HCEC 1CT (cell line): ENCODE results near the gene CENPP.

Experiments used
- DNase-seq: peaks from one replicate; pipeline ENCODE4 v3.0.0-alpha.2; 2017

Gene CENPP

GRCh38 chr9:92483627-92484545, 158.1 kb downstream of the CENPP start:
- DNase-seq = peak; percentile 51

DNA sequence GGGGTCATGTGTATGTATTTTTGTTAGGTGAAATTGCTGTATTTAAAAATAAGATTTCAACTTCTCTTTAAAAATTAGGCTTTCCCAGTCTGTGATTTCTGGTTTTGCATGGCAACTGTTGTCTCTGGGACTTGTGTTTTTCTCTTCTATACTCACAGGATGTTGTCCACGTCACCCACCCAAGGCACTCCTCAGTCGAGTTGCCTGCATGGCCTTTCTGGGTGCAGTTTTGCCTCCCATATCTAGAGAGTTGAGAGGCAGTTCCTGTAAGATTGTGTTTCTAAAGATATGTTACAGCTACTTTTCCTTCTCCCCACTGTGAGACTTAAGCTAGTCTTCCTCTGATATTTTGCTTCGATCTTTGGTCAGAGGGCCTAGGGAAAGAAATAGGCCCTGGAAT, 158.8 kb downstream of the CENPP start:
- DNase-seq = no peak

DNA sequence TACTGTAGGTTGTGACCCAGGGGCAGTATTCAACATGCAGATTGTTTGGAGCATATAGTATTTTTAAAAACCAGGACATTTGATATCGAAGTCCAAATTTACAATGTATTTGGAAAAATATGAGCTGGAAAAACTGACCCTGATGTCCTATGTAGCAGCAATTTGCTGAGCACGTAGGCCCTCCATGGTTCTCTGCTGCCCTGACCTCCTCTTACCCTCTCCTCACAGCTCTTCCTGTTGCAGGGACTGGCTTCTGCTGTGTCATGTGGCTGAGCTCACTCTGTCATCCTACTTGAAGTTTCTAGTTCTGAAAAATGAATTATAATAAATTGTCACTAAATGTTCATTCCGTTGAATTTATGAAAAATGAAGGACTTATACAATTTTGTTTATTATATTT, 160.6 kb downstream of the CENPP start:
- DNase-seq = no peak

DNA sequence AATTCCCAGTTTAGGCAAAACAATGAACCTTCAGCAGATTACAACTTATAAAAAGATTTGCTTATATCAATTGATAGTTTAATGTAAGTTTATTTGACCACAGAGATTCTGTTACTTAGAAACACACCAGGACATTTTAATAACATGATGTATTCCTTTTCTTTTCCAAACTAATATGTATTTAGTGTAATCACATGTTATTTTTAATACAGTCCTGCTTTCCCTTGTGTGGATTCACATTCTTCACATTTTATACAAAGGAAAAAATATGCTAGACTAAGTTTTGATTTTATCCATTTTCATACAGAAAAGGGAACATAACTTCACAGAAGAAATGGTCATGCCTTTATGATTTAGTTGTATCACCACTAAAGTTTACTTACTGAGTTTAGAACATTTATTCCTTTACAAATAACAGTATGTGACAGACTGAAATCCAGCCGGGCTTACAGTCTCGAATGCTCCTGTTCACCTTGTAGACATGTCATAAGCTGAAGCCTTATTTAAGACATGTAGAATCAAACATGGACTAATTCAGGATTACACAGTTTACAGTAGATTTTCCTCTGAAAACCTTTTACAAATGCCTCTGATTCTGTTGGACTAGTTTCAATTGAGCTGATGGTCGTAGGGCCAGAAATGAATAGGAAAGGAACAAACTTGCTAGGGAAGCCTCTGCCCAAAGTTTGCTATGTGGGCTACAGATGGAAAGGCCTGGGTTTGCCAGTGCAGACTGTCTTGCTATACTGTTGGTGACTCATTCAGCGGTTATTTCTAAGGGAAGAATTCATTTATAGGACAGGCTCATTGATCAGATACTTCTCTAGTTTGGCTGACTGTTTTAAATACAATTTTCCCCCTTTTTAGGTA, 163.2 kb downstream of the CENPP start:
- DNase-seq = peak; percentile 67

DNA sequence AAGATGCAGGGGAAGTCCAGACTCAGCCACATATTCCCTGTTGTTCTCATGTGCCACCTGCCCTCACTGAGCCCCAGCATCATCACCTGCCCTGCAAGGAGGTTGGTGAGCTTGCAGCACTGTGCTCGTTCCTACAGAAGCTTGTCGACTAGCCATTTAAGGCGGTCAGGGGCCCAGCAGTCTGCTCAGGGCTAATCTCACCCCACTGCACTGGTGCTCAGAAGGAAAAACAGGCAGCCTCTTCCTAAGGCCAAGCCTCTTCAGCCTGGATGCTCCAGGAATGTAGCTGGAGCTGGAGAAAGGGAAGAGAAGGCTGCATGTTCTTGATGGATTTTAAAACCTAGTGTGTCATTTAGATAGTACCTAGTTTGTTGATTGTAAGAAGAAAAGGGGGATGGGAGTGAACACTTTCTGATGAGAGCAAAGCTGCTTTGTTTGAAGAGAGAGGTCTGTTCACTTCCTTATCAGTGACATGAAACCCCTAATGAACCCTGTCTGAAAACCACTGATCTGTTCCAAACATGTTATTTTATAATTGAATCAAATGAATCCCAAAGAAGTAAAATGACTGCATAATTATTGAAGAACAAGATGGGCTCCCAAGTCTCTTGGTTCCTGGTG, 167.1 kb downstream of the CENPP start:
- no peak for DNase-seq

- DNase-seq = no peak
Observed at GRCh38 chr9:92493749-92494387, 168.1 kb downstream of the CENPP start.

DNA sequence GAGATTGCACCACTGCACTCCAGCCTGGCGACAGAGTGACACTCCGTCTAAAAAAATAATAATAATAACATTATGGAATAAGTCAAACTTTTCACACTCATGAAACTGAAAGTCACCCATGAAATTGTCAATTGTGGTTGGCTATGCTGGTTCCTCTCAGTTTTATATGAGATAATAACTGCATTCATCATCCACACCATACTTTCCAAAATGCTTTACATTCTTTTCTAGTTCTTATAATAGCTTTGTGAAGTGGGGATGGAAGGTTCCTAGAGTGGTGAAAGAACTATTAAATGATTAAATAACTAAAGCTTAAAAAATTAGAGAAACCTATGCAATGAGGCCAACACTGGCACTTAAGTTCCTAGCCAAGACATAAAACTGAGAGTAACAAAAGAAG, 169.1 kb downstream of the CENPP start:
- no peak for DNase-seq

- DNase-seq = peak; percentile 23
Observed at GRCh38 chr9:92496396-92497176, 170.8 kb downstream of the CENPP start.

GRCh38 chr9:92499701-92500100, 173.9 kb downstream of the CENPP start:
- DNase-seq = no peak

- no peak for DNase-seq
Observed at GRCh38 chr9:92500725-92501124, 175.0 kb downstream of the CENPP start.

DNA sequence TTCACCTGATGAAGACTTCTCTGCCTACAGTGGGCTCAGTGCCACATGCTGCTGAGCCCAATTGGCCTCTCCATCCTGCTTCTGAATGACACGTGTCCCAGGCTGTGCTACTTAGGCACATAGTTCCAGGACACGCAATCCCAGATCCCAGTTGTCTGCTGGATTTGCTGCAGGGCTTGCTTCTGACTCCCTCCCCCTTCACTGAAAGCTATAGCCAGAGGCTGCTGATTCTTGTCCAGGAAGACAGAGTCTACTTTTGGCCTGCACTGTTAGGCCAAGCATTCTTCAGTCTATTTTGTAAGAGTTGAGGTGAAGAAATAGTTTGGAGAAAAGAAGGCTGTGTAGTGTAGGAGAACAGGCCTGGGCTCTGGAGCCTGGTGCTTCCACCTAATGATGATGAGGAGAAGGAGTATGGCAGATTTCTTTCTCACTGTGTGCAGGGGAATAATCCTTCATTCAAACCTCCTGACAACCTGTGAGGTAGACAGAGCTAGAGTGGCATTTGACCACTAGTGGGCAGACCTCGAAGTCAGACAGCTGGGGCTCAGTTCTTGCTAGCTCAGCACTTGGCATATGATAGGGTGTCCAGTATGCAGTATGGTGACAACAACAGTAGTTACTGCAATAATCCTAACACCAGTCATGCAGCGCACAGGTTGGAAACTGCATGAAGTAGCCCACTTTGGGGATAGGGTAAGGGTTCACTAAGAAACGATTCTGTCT, 176.1 kb downstream of the CENPP start:
- peak; percentile 35 for DNase-seq

DNA sequence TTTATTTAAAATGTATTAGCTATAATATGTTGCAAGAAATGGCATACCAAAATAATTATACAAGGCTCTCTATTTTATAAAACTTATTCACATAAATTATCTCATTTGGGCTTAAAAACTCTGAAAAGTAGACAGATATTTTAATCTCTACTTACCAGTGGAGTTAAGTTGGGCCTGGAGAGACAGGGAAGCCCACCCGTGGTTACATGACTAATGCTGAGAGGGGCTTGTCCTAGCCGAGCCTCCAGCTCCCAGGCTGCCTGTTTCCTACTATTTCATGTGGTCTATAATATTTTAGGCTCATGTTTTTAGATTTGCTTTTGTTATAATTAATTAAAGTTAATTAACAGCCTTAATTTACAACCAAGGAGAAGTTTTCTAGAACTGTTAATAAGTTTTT, 177.4 kb downstream of the CENPP start:
- DNase-seq = no peak

GRCh38 chr9:92504881-92505280, 179.1 kb downstream of the CENPP start:
- DNase-seq = peak; percentile 22

DNA sequence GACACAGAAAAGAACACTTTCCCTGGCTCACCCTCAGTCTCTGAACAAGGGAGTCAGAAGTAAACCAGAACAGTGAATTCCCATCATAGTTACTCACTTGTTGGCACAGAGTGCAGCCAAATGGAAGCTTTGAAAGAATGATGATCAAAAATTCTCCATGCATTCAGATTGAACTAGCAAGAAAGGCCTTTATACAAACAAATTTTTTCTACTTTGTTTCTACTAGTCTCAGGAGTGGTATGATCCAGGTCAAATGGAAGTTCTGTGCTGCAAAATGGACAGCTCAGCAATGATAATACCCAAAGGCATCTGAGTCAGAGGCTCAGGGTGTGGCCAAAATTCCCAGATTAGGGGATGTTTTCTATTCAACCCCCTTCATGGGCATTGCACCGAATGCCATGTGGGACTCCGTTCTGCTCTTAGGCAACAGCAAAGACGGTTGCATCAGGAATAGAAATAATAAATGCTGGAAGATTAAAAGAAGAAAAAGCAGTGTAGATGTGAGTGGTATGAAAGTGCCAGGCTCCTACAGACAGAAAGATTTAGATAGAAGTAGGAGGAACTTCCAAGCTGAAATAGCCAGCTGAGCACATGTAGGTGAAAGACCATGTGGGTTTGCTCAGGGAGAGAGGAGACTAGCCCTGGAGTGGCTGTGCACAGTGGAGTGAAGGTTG, 180.6 kb downstream of the CENPP start:
- peak; percentile 89 for DNase-seq

DNA sequence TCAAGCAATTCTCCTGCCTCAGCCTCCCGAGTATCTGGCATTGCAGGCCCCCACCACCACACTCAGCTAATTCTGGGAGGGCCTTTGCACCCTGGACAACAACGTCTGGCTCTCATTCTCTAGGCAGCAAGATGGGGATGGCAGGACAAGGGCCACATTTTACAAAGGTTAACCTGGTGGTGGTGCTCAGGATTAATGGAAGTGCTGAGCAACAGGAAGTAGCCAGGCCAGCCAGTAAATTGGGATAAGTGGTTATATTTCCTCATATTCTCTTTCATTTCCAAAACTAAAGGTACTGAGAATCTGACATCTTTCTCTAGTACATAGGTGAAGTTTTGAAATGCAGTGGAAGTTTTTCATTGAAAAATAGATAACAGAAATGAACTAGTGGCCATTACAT, 181.3 kb downstream of the CENPP start:
- peak; percentile 19 for DNase-seq

- no peak for DNase-seq
Observed at GRCh38 chr9:92507496-92507895, 181.7 kb downstream of the CENPP start.

GRCh38 chr9:92508018-92508820, 182.5 kb downstream of the CENPP start:
- DNase-seq = no peak

- DNase-seq = no peak
Observed at GRCh38 chr9:92509050-92509449, 183.3 kb downstream of the CENPP start.

DNA sequence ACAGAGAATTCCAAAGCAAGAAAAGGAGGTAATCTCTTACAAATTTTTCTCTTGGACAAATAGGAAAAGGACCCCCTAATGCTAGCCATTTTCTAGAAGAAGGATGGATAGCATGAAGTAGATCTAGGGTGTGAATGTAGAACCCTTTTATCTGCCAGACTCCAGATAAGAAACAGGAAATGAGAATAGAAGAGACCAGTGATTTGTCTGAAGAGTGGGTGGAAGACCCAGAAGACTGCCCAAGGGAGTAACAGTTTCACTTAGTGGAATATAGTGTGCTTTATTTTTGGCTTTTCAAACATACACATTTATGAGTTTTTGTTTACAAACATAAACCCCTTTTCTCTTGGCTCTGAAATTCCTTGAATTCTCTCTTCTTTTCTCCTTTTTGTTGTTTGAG, 185.0 kb downstream of the CENPP start:
- no peak for DNase-seq

- no peak for DNase-seq
Observed at GRCh38 chr9:92512622-92513021, 186.9 kb downstream of the CENPP start.
